ENCODE results near the gene TP53AIP1. TPM values are rescaled to one million over a fixed set of nuclear protein-coding genes. Genes with fewer than 3 reads are reported as not detected.

The TP53AIP1 gene
- total and polyA plus RNA-seq, 9 donors, result 0.02 to 1.5 (median 0.31) TPM; not detected in 5

- Histone ChIP-seq H3K27me3 (no peaks in the 10 kb centered on the region), H3K9me3 (no peaks in the 10 kb centered on the region), H3K36me3 (no peaks in the 10 kb centered on the region), H3K4me3 (no peak overlapping the region), H3K27ac (no peak overlapping the region), H3K4me1 (ENCODE audit: insufficient read depth) (no peaks in the 10 kb centered on the region)
- TF ChIP-seq EP300 (IDR thresholded peaks at IDR 0.05) (no peak), CTCF (IDR thresholded peaks at IDR 0.05) (no peak), POLR2A (IDR thresholded peaks at IDR 0.05) (no peak)
- intact Hi-C loops (cut with DNase I), result no loop called here
- WGBS, 3 donors, result 89 to 97% (median 97%) methylated on average over 2 of the region's 2 CpGs
- DNase-seq, result no peak
Measured at GRCh38 chr11:128946648-128947047, 4.0 kb upstream of the TP53AIP1 start.

GRCh38 chr11:128943428-128943976 is 831 bp upstream of the TP53AIP1 start:
- Histone ChIP-seq H3K36me3 (no peaks in the 10 kb centered on the region), H3K4me1 (ENCODE audit: insufficient read depth) (no peaks in the 10 kb centered on the region), H3K9me3 (no peaks in the 10 kb centered on the region), H3K4me3 (no peak overlapping the region), H3K27me3 (no peaks in the 10 kb centered on the region), H3K27ac (no peak overlapping the region)
- intact Hi-C loops (cut with DNase I), result no loop called here
- DNase-seq, result no peak
- 77 to 81% (median 77%) methylated on average over 16 of the region's 16 CpGs for WGBS, 3 donors
- no peak for TF ChIP-seq POLR2A (IDR thresholded peaks at IDR 0.05)
- no peak for TF ChIP-seq CTCF (IDR thresholded peaks at IDR 0.05)
- TF ChIP-seq EP300 (IDR thresholded peaks at IDR 0.05), result no peak

GRCh38 chr11:128942272-128942612 is 429 bp downstream of the TP53AIP1 start:
- intact Hi-C loops (cut with DNase I), result no loop called here
- Histone ChIP-seq H3K9me3 (no peaks in the 10 kb centered on the region), H3K27me3 (no peaks in the 10 kb centered on the region), H3K36me3 (no peaks in the 10 kb centered on the region), H3K4me3 (no peak overlapping the region), H3K27ac (no peak overlapping the region), H3K4me1 (ENCODE audit: insufficient read depth) (no peaks in the 10 kb centered on the region)
- no peak for DNase-seq
- TF ChIP-seq POLR2A (IDR thresholded peaks at IDR 0.05) (no peak), CTCF (IDR thresholded peaks at IDR 0.05) (no peak), EP300 (IDR thresholded peaks at IDR 0.05) (no peak)
- WGBS, 3 donors, result 94 to 96% (median 95%) methylated on average over 13 of the region's 13 CpGs

- no peaks in the 10 kb centered on the region for H3K36me3 ChIP-seq
- no peaks in the 10 kb centered on the region for H3K4me1 ChIP-seq (ENCODE audit: insufficient read depth)
- intact Hi-C loops (cut with DNase I), result no loop called here
- no peak overlapping the region for H3K27ac ChIP-seq
- no peaks in the 10 kb centered on the region for H3K27me3 ChIP-seq
- TF ChIP-seq CTCF (IDR thresholded peaks at IDR 0.05) (no peak), EP300 (IDR thresholded peaks at IDR 0.05) (no peak), POLR2A (IDR thresholded peaks at IDR 0.05) (no peak)
- 90 to 94% (median 91%) methylated on average over 13 to 14 of the region's 14 CpGs for WGBS, 3 donors
- no peaks in the 10 kb centered on the region for H3K9me3 ChIP-seq
- DNase-seq, result no peak
- H3K4me3 ChIP-seq, result no peak overlapping the region
Measured at GRCh38 chr11:128941573-128942271, 949 bp downstream of the TP53AIP1 start.

All from ovary (tissue), 9 donors.